GM21360 (cell line): ENCODE measurements around the gene NR2F2.

Experiments
- ATAC-seq: cut with Tn5 transposase; IDR thresholded peaks from one replicate; pipeline ENCODE4 v1.9.1; 2021; ENCODE audit warnings: mild to moderate bottlenecking, moderate library complexity; ENCODE audit not compliant: unreplicated experiment

The NR2F2 gene

DNA sequence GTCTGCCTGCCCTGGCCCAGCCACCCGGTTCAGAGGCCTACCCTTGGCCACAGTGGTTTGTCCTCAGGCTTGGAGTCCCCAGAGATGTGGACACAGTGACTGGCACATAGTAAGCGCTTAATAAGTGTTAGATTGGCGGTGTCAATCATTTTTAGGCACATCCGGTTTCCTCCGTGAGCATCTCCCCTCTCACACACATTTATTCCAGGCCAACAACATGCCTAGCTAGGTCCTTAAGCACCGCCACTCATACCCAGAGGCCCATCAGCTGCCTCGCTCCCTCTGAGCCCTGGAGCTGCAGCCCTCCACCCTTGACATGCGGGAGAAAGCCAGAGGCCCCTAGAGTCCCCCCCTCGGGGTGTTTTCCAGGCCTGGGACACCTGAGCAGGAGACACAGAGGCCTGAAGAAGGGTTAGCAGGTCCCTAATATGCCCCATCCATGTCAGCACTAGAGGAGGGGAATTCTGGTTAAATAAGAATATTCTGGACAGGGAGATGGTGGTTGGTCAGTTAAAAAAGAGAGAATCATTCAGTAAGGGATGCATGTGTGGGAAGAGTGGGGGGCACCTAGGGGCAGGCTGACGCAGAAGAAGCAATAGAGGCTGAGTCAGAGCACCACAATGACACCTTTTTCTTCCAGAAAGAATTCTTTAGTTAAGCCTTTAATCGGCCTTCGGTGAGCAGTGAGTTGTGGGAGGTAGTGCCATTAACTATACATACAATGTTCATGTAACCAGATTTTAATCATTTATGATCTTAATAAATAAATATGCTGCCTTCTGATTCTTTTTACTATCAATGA, 22.3 kb downstream of the NR2F2 start:
- no peak for ATAC-seq

DNA sequence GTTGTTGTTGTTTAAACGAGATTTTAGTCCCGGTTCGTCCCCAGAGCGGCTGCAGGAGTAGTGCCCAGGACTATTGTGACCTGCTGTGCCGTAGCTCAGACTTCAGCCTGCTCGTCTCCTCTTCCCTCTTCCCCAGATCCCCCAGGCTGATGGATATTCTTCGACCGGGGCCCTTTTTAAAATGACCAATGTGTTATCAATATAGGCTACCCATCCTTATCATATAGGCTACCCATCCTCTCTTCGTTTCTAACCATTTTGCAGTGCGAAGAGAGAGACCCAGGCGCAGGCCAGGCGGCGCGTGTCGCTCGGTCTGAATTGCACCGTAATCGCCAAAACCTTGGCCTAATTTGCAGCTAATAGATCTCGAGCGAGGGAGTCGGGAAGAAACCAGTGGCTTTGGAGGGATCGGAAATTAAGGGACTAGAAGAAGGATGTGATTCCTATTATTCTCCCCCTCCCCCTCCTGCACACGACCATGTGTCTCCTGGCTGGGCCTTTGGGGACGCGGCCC, 23.0 kb downstream of the NR2F2 start:
- no peak for ATAC-seq

DNA sequence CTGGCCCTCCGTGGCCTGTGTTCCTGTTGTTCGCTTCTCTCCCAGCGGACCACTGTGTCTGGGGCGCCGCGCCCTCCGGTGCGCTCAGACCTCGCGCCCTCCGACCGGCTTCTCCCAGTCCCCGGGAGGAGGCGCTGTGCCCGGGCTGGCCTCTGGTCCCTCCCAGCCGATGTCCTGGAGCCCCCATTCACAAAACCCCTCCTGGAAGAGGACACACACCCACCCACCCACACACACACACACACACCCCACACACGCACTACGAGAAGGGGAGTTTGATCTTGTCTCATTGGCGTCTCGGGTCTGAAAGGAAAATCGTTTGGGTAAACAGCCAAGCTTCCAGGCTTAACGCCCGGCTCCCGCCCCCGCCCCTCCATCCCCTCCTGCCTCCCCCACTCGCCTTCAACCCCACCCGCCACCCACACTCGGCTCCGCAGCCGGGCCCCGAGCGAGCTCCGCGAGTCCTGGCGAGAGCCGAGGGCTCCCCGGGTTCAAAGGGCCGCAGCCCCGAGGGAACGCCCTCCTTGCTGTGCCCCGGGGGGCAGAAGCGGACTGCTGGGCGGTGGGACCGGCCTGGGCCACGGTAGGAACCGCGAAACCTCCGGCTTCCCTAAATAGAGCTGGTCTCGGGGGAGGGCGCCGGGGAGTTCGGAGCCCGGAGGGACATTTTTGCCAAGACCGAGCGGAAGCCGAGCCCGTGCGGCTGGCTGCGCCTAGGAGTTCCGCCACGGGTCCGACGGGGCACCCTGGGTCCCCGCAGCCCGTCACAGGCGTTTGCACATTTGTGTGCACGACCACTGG, 23.6 kb downstream of the NR2F2 start:
- ATAC-seq = no peak

DNA sequence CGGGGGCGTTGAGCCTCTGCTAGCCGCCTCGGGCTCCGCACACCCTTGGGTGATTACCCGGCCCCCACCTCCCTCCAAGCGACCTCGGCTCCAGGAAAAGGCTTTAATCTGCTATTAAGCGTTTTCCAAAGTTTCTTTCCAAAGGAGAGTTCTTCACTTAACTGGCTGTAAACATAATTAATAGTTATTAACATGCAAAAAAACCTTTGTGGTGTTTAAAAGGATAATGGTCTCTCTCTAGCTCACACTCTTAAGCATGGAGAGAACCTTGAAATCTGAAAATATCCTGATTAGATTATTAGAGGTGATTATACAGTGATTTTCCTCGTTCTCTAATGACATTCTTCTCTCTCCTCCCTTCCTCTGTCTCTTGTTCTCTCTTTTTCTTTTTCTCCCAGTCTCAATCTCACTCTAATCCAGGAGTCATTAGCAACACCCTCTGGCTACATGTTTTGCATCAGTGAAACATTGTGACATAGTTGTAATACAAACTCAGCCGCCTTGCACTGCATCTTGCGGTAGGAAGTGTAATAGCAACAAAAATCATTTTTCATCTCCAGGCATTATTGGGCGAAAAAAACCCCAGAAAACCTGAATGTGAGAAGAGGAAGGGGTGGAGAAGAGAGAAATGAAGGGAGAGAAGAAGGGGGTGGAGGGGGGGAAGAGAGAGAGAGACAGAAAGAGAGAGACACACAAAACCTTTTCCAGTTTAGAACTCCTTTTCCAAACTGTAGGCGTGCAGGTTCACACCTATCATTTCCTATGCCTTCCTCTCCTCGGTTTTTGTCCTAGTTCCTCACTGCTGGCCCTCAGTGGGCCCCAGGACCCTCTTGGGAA, 24.4 kb downstream of the NR2F2 start:
- ATAC-seq = peak; percentile 17

DNA sequence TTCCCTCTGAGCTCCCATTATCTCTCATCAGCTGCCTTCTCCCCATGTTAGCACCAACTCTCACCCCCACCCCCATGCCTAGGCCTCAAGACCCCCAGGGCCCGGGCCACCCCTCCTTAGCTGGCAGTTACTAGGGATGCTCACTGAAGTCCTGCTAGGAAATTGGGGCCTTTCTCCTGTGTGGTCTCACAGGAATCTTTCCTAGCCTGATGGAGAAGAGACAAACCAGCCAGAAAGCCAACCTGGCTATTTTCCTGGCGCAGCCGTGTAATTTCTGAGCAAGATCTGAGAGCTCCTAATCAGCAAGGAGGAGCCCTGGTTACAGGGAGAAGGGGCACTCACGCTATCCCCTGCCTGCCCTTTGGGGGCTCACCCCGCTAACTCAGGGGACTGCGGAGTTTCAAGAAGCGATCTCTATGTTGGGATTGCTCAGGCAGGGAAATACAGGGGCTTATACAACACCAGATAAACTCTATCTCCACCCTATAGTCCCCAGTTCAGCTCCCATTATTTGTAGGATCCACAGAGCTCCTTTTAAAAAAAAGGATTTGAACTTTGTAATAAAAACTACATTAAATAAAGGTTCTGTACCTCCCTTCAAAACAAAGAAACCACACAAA, 25.2 kb downstream of the NR2F2 start:
- no peak for ATAC-seq

DNA sequence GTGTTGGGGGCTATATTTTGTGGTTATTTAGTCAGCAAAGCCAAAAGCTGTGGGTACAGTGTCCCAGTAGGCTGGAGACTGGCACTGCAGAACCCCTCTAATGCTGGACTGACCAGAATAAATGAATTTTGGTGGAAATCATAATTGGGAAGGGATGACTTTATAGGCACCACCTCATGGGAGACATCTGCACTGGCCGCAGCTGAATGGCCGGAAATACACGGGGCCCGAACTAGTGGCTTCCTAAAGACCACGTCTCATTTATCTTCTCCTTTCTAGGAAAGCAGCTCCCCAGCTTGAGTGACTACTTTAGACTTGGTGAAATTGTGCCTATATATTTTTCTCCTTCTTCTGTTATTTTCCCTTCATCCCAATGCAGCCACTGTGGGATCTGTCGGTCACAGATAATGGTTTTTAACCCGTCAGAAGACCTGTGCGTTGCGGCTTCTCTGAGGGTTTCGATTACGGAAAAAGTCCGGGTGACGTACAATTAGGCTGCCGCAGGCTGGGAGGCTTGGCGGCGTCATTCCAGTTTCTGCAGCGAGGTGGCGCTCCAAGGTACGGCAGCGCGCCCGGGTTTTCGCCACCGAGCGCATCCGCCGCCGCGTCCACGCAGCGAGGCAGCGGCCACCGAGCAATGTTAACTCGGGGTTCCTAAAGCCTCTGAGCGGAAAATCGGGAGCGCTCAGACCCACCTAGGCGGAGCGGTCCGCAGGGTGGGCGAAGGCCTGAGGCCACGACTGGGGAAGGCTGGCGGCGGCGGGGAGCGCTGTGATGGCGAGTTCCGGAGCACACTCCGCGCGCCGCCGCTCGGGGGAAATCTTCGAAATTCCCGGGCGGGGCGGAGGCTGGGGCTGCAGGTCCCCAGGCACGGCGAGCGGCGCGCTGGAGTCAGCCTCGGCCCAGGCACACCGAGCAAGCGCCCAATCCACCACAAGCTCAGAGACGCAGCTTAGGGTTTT, 26.3 kb downstream of the NR2F2 start:
- ATAC-seq = peak; percentile 64

DNA sequence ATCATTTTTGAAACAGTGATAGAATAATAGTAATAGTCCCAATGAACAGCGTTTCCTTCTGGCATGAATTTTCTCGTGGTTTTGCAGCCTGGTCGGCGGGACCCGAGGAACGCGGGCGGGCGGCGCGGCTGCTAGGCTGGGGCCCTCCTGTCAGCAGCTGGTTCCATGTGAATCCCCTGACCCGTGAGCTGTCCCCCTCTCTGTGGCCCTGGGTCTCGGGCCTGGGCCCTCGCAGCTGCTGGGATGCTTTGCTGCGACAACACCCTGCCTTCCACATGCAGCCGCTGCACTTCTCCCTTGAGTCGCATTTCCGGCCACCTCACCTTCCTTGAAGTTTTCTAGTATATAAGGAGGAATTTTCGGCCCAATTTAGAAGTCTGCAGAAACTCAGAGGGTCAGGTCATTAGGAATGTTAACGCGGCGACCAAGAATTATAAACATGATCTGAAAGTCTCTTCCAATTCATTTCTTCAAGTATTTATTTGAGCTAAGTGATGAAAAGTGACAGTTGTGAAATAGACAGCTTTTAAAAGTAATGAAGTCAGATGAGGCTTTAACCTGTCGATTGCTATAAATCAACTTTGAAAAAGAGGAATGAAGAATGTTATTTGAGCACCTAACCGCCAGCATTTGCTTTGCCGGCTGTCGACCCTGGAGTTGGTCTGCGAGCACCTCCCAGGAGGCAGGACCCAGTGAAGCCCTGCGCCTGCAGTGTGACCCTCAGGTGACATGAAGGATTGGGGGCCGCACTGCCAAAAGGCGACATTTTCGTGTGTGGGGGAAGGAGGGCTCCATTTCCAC, 27.7 kb downstream of the NR2F2 start:
- no peak for ATAC-seq

DNA sequence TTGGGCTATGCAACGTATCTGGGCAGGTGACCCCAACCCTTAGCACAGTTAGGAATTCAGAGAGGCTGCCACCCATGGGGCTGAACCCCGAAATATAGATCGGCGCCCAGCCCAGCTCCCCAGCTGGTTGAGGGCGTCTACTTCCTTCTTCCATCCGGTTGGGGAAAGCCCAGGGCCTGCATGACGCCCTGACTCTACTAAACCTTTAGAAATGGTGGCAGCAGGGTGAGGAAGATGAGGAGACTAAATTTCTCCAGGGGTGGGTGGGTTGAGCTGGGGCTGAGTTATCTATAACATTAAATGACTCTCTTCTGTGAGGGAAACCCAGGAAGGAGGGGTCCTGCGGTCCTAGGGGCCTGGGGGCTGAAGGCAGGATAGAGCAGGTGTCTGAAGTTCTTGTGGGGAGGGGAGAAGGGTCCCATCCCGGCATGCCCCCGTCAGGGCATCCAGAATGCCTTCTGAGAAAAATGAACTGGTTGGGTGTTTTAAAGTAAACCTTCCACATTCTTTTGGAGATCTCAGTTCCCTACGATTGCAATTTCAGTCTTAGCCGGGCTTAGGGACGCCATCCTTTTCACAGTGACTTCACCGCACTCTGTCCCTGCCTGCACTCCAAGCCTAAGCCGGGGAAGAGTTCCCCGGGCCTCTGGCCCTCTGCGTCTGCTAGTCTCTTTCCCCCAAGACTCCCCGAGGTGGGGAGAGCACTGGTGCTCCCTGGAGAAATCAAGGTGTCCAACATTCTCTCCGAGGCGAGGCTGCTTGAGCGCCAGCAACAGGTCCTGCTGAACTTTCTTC, 28.5 kb downstream of the NR2F2 start:
- ATAC-seq = no peak

DNA sequence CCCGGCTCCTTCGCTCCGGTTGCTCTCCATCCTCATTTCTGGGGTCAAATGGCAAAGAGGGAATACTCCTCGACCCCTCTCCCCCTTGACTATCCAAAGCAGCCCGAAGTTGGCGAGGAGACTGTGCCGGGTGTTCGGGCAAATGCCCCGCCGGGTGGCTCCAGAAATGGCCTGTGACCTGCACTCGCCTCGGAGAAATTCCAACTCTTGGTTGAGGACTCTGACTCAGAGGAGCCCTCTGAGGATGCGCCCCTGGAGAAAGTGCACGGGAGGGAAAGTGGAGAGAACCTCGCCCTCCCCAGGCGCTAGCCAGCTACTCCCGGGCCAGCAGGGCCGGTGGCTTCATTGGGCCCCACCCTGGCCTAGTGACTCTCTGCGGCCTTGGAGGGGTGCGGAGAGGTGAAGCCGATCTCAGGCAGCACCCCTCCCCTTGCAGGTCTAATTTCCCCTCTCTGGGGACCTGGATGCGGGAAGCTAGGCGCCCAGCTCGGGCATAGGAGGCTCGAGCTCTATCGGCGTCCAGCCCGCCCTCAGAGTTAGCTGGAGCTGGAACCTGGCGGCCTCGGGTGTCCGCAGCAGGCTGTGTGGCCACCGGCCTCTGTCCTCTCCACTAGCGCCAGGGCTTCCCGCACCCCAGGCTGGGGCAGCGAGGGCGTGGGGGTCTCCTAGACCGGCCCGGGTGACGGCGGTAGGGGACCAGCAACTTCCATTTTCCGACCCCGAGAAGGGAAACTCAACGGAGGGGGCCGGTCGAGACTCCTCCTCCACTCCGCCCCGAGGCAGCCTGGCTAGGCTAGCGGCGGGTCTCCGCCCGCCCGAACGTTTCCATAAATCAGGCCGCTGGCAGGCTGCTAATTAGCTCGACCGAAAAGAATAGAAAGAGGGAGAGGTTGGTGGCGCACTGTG, 29.4 kb downstream of the NR2F2 start:
- no peak for ATAC-seq

DNA sequence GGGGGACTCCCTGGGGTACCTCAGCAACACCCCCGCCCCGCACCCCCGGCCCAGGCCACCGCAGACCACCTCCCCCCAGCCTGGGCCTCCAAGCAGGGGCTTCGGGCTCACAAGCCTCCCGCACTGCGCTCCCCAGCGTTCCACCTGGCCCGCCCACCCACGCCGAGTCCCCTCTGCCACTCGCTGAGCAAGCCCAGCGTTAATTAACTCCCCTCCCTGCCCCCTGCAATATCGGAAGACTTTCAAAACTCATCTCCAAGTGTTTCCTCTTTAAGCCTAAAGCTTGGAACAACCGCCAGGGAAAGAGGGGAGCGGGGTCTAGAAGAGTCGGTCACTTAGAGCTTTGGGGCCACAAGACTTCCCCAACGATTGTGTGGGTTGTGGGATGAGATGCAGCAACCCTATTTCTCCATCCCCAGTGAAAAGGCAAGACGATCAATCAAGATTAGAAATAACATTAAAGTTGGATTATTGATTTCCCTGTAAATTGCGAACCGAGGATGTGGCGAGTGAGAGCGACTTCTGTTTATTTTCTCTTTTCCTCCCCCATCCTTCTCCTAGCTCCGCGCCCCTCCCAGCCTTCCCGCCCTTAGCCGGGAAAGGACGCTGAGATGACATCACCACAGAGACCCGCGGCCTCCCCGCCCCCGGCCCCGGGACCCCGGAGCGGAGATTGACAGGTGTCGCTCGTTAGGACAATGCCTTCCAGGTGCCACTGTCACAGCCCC, 30.2 kb downstream of the NR2F2 start:
- ATAC-seq = no peak

DNA sequence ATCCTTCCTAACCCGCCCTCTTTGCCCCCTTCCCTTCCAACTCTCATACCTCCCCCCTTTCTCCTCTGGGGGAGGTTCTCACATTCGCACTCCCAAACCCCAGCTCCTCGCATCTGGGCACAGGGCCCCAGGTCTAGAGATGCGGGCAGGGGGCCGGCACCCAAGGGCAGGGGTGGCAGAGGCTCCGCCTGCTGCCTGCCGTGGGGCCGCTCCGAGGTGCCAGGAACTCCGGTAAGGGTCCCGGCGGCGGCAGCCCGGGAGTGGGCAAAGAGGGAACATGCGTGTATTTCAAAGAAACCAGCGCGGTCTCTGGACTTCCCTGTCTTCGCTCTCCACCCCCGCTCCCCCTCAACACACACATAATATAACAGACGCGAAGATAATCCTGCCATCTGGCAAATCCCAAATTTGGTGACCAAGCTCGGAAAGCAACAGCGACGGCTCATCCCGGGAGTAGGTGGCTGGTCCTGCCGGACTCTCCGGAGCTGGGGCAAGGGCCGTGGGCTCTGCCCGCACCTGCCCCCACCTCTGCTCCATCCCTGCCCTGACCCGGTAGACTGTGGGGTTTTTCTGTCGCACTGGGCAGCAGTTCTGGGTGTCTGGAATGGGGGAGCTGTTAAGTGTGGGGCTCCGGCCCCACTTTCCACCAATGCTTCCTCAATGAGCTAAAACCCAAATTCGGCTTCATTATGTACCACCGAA, 31.0 kb downstream of the NR2F2 start:
- ATAC-seq = no peak

DNA sequence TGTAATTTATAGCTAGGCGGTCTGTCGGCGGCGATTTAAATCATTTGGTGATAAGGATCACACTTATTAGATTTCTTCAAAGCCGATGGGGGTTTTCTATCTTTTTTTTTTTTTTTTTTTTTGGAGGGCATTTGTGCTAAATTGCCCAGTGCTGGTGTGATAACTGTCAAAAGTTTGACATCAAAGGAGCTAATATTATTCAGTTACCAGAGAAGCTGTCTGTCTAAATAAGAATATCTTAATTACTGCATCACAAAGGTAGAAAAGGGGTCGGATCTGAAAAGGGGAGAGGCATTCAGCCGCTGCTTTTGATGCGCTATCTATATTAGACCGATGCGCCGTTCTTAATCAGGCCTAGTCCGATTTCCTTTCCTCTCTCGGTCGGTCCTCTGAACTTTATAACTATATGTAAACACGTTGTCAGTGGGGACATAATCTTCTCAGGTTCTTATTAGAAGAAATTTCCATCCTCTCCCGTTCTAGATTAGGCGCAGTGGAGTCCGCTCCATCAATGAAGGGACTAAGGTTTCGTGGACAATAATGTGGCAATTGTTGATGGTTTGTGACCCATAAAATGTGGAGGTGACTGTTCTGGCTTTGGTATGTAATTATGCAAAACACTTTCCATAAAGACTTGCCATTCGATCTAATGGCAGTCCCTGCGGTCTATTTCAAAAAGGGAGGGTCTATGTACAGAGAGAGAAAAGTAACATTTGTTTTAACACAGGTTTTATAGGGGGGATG, 31.7 kb downstream of the NR2F2 start:
- no peak for ATAC-seq

DNA sequence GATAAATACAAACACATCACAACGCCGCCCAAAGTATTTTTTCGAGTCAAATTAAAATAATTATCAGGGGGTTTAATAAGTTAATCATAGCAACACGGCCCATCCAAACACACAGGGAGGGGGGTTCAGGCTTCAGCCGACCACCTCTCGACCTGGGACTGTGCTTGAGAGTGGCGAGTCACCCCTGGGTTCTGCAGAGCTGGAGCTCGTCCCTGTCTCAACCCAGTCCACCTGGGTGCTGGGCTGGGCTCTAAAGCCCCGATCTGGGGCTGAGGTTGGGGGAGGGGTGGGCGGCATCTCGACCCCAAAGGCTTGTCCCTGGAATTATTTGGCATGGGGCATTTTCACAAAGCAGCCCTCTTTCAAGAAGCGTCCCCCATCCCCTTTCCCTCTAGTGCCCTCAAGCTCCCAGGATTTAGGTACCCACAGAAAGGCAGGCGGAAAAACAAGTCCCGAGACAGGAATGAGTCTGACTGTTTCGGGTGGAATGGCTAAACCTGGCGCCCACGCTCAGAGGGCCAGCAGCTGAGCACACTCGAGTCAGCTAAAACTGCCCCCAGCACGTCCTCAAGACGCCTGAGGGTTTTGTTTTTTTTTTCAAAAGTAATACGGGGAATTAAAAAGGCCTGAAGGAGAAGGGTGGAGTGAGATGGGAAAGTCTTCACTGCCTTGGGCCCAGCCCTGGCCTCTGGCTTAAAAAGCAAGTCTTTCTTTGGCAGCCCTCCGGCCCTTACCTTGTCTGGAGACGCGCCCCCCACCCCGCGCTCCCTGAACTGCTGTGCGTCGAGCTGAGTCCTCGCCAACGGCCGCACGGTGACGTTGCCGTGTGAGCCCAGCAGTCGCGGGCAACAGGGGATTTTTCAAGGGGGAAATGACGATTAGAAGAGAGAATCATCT, 32.5 kb downstream of the NR2F2 start:
- peak; percentile 40 for ATAC-seq

DNA sequence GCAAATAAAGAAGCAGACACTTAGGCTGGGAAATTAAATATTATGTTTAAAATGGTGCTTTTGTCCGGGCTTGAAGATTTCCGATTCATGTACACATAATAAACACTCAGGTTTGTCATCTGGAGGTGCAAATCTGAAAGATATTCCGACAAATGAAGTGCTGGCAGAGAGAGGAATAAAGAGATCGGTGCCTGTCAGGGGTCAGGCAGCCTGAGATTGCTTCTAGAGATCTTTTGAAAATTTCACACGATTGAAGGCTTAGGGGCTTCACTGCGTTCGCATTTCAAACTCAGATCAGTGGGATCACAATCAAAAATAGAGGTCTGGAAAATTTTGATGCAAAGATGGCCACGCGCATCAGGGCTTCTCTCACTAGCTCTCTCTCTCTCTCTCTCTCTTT, 33.2 kb downstream of the NR2F2 start:
- ATAC-seq = no peak
